SK-N-MC (cell line): ENCODE results near the gene TTLL10.

Experiments used
- DNase-seq: peaks from one replicate; pipeline ENCODE4 v3.0.0-alpha.2; 2011; ENCODE audit warnings: low read depth, low spot score
- H3K27ac ChIP-seq: fragments of 200-600 bp; sonication (generic); 2 replicates; pipeline ENCODE4 v1.5.1; 2016; ENCODE audit warnings: mixed run types
- H3K36me3 ChIP-seq: fragments of 200-600 bp; sonication (generic); 2 replicates; pipeline ENCODE4 v1.6.1; 2017; ENCODE audit warnings: antibody characterized with exemption, low read length, mixed read lengths; ENCODE audit not compliant: insufficient read depth
- H3K4me3 ChIP-seq: fragments of 200-600 bp; sonication (generic); 2 replicates; pipeline ENCODE4 v1.5.1; 2016
- H3K9ac ChIP-seq: fragments of 200-600 bp; sonication (generic); 2 replicates; pipeline ENCODE4 v1.8.0; 2017; ENCODE audit warnings: mixed run types, mixed read lengths; ENCODE audit not compliant: insufficient read length
- H3K9me3 ChIP-seq: fragments of 200-600 bp; sonication (generic); 2 replicates; pipeline ENCODE4 v1.6.1; 2017; ENCODE audit warnings: low read depth, mild to moderate bottlenecking, antibody characterized with exemption, low read length, moderate library complexity, mixed read lengths
- EZH2 ChIP-seq: fragments of 200-600 bp; sonication (generic); IDR thresholded peaks from one replicate; pipeline ENCODE4 v1.6.1; 2017; ENCODE audit warnings: antibody characterized with exemption
- FOXP2 ChIP-seq: optimal IDR thresholded peaks from 2 replicates; pipeline ENCODE3; 2011; ENCODE audit warnings: mild to moderate bottlenecking, moderate library complexity; ENCODE audit not compliant: insufficient read depth; ENCODE audit errors: extremely low read length, control extremely low read depth
- POLR2AphosphoS5 ChIP-seq: IDR thresholded peaks from 2 replicates; pipeline ENCODE4 v1.6.1; 2012; ENCODE audit warnings: mild to moderate bottlenecking, low read depth, low read length, borderline replicate concordance

Gene TTLL10

GRCh38 chr1:1179346-1179982, 5.8 kb downstream of the TTLL10 start:
- no peak overlapping the region for H3K9ac ChIP-seq

DNA sequence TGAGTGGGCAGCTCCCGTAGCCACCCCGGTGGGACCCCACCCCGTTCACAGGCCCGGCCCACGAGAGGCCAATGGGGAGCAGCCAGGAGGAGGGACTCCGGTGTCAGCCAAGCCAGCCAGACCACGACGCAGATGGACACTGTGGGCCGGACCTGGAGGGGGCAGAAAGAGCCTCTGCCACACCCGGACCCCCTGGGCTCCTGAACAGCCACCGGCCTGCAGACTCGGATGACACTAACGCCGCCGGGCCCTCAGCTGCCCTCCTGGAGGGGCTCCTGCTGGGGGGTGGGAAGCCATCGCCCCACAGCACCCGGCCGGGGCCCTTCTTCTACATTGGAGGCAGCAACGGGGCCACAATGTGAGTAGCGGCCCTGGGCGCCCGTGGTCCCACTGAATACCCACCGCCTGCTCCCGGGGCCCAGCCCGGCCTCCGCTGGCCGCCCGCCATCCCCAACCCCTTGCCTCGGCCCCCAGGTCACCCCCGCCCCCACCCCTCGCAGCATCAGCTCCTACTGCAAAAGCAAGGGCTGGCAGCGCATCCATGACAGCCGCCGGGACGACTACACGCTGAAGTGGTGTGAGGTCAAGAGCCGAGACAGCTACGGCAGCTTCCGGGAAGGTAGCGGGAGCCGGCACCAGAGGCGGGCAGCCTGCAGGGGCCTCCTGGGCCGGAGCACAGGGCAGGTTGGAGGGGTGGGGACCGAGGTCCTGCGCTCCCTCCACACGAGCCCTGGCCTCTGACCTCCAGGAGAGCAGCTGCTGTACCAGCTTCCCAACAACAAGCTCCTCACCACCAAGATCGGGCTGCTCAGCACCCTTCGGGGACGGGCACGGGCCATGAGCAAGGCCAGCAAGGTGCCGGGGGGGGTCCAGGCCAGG, 6.5 kb downstream of the TTLL10 start:
- no peak for DNase-seq
- H3K4me3 ChIP-seq: no peak overlapping the region
- no peaks in the 10 kb centered on the region for H3K9me3 ChIP-seq
- no peak overlapping the region for H3K27ac ChIP-seq
- no peaks in the 10 kb centered on the region for H3K36me3 ChIP-seq
- H3K9ac ChIP-seq: no peak overlapping the region
- TF ChIP-seq EZH2 (no peak), POLR2AphosphoS5 (no peak), FOXP2 (no peak)

More at GRCh38 chr1:1179346-1179982, 5.8 kb downstream of the TTLL10 start:
- H3K9me3 ChIP-seq: no peaks in the 10 kb centered on the region
- DNase-seq: no peak
- TF ChIP-seq FOXP2: no peak
- no peak for TF ChIP-seq EZH2
- TF ChIP-seq POLR2AphosphoS5: no peak
- H3K4me3 ChIP-seq: no peak overlapping the region
- H3K36me3 ChIP-seq: no peaks in the 10 kb centered on the region
- H3K27ac ChIP-seq: no peak overlapping the region

DNA sequence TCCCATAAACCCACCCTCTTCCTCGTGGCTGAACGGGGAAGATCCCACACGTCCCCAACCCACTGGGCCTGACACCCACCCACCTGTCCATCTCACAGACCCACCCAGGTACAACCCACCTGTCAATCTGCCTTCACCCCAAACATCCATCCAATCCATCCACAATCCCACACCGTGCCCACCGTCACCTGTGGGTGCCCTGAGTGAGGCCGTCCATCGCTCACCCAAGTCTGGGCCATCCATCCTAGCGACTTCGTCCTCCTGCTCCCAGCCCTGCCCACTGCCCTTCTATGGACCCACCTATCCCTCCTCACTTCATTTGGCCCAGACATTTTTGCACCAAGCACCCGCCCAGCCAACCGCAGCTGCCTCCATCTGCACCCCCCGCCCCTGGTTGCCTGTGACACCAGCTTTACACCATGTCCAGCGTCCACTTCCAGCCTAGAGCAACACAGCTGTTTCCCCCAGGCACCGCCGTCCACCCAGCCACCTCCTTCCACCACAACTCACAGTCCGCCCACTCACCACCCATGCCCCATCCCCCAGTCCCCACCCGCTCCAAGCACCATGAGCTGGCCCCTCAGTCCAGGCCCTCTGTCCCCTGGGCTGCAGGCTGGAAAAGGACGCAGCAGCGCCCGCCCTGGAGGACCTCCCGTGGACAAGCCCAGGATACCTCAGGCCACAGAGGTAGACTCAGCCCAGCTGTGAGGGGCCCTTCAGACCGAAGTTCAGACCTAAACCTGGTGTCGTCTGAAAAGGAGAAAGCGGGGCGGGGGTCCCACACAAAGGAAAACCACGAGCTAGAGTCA, 7.7 kb downstream of the TTLL10 start:
- H3K9ac ChIP-seq: no peak overlapping the region
- no peaks in the 10 kb centered on the region for H3K36me3 ChIP-seq
- DNase-seq: no peak
- TF ChIP-seq POLR2AphosphoS5 (no peak), FOXP2 (no peak), EZH2 (no peak)
- no peak overlapping the region for H3K27ac ChIP-seq
- no peaks in the 10 kb centered on the region for H3K9me3 ChIP-seq
- no peak overlapping the region for H3K4me3 ChIP-seq

DNA sequence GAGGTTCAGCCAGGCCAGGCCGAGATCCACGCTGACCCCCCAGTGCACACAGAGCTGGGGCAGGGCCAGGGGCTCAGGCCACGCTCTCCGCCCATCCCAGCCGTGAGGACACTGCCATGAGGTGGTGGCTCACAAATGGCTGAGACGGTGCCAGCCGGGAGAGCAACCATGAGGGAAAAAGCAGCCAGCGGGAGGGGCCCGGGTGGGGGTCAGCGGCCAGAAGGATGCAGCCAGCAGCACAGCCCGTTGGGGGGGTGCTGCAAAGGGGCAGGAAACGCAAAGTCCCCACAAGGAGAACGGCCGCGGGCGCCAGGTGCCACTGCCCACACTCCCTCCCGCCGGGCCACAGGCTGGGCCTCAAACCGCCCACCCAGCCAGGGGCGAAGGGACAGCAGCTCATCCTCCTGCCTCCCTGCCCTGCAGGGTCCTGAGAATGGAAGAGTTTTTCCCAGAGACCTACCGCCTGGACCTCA, 8.3 kb downstream of the TTLL10 start:
- H3K9ac ChIP-seq: no peak overlapping the region

DNA sequence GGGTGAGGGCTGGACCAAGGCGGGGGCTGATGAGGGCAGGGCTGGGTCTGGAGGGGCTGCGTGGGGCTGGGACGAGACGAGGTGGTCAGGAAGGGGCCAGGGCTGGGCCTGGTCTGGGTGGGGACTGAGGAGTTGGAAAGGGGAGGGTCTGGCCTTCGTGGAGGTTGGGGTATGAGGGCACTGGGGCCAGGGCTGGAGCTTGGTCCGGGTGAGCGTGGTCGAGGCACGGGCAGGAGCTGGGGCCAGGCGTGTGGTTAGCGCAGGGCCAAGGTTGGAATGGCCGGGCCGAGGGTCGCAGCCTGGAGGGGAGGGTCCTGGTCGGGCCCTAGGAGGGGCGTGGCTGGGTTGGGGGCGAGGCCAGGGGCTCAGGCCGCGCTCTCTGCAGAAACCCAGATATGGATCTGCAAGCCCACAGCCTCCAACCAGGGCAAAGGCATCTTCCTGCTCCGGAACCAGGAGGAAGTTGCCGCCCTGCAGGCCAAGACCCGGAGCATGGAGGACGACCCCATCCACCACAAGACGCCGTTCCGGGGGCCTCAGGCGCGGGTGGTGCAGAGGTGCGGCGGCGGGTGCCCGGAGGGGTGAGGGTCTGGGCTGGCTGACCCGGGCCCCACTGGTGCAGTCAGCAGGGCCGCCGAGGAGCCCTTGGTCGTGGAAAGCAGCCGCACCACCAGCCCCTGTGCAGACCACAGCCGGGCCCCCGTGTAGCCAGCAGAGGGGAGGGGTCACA, 9.0 kb downstream of the TTLL10 start:
- H3K36me3 ChIP-seq: no peaks in the 10 kb centered on the region
- H3K9me3 ChIP-seq: no peaks in the 10 kb centered on the region
- no peak overlapping the region for H3K27ac ChIP-seq
- DNase-seq: no peak
- no peak overlapping the region for H3K4me3 ChIP-seq
- H3K9ac ChIP-seq: no peak overlapping the region
- TF ChIP-seq FOXP2 (no peak), EZH2 (no peak), POLR2AphosphoS5 (no peak)

More for the DNA sequence above, 8.3 kb downstream of the TTLL10 start:
- TF ChIP-seq EZH2: no peak
- TF ChIP-seq POLR2AphosphoS5: no peak
- no peak for TF ChIP-seq FOXP2
- Histone ChIP-seq H3K27ac (no peak overlapping the region), H3K36me3 (no peaks in the 10 kb centered on the region), H3K9me3 (no peaks in the 10 kb centered on the region), H3K4me3 (no peak overlapping the region)
- no peak for DNase-seq

GRCh38 chr1:1183221-1183747, 9.6 kb downstream of the TTLL10 start:
- TF ChIP-seq EZH2 (no peak), POLR2AphosphoS5 (no peak), FOXP2 (no peak)

DNA sequence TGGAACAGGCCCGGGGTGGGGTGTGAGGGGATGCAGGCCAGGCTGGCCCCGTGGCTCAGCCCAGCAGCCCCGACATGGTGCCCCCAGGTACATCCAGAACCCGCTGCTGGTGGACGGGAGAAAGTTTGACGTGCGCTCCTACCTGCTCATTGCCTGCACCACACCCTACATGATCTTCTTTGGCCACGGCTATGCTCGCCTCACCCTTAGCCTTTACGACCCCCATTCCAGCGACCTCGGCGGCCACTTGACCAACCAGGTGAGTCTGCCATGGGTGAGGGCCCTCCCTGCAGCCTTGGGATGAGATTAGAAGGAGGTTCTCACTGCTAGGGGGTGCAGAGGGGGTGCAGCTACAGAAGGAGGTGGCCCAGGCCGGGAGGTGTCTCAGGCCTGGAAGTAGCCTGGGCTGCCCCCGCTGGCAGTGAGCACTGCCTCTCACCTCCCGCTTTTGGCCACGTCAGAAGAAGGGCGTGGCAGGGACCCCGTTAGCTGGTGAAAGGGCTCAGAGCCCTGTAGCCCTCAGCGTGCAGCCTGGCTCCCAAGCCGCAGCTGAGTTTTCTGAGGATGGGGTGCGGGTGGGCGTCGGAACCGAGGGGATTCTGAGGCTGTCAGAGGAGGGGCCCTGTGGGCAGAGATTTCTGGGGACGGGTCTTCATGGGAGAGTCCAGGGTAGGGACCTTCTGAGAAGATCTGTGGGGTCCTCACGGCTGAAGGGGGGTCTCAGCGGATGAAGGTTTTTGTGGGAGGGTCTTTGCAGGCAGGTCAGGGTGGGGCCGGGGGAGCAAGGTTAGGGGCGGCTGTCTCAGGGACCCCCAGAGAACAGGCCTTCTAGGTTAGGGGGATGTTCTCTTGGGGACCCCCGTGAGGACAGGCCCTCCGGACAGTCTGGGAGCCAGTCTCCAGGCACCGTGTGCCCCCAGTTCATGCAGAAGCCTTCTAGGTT, 10.4 kb downstream of the TTLL10 start:
- H3K9ac ChIP-seq: no peak overlapping the region
- H3K27ac ChIP-seq: no peak overlapping the region
- DNase-seq: no peak
- no peak overlapping the region for H3K4me3 ChIP-seq
- TF ChIP-seq POLR2AphosphoS5 (no peak), EZH2 (no peak), FOXP2 (no peak)
- no peaks in the 10 kb centered on the region for H3K9me3 ChIP-seq
- no peaks in the 10 kb centered on the region for H3K36me3 ChIP-seq

More at GRCh38 chr1:1183221-1183747, 9.6 kb downstream of the TTLL10 start:
- no peak overlapping the region for H3K27ac ChIP-seq
- no peaks in the 10 kb centered on the region for H3K9me3 ChIP-seq
- H3K4me3 ChIP-seq: no peak overlapping the region
- no peaks in the 10 kb centered on the region for H3K36me3 ChIP-seq
- no peak overlapping the region for H3K9ac ChIP-seq
- DNase-seq: no peak
